GM19328 (cell line): ENCODE measurements around the gene CDC25B.

ENCODE experiments used
- ATAC-seq: cut with Tn5 transposase; IDR thresholded peaks from one replicate; pipeline ENCODE4 v1.9.1; 2021; ENCODE audit warnings: mild to moderate bottlenecking, moderate library complexity; ENCODE audit not compliant: unreplicated experiment

Gene CDC25B

DNA sequence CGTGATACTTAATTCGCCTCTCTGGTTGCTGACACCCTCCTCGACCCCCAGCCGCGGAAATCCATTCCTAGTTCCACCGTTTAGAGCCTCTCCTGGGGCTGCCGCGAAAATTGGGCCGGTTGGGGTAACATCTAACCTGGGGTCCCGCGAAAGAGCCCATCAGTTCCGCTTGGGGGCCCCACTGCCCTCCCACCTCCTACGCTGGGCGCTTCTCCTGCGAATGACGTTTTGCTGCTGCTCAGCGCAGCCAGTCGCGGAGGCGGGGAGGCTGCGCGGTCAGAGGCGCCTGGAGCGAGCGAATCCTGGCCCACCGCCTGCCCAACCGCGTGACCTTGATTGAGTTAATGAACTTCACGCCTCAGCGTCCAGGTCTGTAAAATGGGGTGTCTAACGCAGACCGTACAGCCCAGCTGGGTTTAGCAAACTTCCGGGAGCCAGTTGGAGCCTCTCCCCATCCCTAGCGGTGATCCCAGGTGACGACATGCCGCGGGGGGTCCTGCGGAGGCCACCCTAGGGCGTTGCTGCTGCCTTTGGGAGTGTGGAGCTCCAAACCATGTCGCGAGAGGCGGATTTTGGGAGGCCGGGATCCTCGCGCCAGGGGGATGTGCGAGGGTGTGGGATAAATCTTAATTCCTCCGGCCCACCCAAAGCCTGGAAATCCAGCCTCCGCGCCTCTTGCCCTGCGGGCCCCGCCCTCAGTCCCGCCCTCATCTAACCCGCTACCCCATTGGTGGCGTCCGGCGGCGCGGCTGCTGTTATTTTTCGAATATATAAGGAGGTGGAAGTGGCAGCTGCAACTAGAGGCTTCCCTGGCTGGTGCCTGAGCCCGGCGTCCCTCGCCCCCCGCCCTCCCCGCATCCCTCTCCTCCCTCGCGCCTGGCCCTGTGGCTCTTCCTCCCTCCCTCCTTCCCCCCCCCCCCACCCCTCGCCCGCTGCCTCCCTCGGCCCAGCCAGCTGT is at the start of gene CDC25B:
Gene CDC25B (plus strand): TSS at position 800 of the 958 bp plus-strand sequence. CDS start 222 bp downstream, outside the sequence.
- peak; percentile 66 for ATAC-seq

DNA sequence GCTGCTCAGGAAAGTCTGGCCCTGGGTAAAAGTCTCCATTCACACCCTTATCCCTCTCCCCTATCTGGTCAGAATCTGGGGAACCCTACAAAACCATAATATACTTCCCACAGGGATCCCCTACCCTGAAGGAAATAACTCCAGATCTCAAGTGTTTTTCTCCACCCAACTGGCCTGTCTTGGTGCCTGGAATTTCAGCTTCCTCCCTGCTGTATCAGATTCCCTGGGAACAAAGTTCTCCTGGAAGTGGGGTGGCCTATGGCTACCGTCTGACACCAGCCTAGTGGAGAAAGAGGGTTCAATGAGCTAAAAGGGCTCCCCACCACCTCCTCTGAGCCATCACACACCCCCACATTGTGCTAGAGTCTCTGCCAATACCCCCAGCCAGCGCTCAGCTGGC is 48.6 kb upstream of the CDC25B start:
- ATAC-seq, result no peak

DNA sequence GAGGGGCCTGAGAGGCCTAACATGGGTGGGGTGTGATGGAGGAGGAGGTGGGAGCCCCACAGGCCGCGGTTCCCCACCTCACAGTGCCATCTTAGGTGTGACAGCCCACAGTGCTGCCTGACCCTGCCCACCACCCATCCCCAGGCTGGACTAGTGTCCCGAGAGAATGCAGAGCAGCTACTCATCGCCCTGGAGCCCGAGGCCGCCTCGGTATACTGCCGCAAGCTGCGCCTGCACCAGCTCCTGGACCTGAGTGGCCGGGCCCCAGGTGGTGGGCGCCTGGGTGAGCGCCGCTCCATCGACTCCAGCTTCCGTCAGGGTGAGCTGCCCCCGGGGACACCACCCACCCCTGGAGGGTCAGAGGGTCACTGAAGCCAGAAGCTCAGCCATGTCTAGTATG is 48.0 kb upstream of the CDC25B start:
- ATAC-seq, result no peak

DNA sequence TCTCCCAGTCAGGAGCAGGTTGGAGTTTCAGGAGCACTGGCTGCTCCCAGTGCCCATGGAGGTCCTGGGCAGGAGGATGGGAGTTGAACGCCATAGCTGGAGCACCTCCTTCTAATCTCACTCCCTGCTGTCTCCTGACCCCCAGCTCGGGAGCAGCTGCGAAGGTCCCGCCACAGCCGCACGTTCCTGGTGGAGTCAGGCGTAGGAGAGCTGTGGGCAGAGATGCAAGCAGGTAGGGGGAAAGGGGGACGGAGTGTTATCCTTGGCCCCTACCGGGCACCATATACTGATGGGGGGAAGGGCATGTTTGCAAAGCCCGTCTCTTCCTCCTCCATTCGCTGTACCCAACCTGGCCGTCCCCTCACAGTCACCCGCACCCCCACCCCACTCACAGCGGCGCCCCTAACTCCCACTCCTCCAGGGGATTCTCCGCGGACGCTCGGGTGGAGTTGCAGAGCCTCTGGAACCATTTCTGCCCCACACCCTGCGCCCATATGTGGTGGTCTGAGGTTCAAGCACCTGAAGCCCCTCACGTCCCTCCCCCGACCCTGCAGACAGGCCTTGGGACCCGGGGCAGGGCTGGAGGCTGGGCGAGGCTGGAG is 46.9 kb upstream of the CDC25B start:
- no peak for ATAC-seq

DNA sequence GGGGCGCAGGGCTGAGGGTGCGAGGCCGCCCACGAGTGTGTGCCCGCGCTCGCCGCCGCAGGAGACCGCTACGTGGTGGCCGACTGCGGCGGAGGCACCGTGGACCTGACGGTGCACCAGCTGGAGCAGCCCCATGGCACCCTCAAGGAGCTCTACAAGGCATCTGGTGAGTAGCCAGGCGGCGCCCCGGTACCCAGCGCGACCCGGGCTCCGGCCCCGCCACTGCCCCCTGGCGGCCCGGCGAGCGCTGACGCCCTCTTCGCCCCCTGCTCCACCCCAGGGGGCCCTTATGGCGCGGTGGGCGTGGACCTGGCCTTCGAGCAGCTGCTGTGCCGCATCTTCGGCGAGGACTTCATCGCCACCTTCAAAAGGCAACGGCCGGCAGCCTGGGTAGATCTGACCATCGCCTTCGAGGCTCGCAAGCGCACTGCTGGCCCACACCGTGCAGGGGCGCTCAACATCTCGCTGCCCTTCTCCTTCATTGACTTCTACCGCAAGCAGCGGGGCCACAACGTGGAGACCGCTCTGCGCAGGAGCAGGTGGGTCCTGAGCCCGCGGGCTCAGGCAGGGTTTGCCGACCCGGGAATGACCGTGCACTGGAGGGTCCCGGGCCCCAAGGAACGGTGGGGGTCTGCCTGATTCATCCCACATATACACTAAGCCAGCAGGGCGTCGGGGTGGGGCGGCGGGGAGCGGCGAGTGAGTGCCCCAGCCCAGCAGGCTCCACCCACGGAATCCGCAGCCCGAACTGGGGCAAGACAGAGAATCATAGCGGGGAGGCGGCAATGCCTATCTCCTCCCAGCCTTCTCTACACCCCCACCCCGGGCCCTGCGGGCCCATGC is 46.2 kb upstream of the CDC25B start:
- ATAC-seq, result no peak

DNA sequence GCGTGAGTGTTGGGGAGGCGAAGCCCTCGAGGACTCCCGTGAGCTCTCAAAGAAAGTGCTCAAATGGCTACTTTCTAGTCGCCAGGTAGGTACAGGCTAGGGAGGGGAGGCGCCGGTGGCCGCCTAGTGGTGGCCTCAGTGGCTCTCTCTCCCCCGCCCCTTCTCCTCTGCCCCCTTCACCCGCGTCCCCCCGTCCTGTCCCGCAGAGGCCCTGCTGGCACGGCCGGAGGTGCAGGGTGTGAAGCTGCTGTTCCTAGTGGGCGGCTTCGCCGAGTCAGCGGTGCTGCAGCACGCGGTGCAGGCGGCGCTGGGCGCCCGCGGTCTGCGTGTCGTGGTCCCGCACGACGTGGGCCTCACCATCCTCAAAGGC is 44.8 kb upstream of the CDC25B start:
- ATAC-seq, result no peak

DNA sequence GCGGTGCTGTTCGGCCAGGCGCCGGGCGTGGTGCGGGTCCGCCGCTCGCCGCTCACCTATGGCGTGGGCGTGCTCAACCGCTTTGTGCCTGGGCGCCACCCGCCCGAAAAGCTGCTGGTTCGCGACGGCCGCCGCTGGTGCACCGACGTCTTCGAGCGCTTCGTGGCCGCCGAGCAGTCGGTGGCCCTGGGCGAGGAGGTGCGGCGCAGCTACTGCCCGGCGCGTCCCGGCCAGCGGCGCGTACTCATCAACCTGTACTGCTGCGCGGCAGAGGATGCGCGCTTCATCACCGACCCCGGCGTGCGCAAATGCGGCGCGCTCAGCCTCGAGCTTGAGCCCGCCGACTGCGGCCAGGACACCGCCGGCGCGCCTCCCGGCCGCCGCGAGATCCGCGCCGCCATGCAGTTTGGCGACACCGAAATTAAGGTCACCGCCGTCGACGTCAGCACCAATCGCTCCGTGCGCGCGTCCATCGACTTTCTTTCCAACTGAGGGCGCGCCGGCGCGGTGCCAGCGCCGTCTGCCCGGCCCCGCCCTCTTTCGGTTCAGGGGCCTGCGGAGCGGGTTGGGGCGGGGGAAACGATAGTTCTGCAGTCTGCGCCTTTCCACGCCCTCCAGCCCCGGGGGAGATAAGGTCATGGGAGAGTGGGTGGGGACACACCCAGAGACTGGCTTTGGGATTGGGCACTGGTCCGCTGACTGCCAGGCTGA is 44.3 kb upstream of the CDC25B start:
- ATAC-seq, result no peak

DNA sequence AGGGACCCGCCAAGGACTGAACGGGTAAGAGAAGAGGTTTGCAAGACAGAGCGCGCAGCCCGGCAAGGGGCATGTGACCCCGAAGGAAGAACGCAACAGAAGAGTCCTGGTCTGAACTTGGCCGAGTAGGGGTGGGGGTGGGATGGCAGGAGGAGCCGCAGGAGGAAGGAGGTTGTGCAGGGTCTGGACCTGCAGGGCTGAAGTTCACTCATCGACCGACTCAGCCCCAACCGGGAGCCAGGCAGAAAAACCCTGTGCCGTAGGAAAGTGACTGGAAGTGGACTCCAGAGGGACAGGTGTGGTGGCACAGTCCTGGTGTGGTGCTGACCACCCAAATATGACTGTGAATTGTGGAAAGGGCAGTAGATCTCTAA is 43.7 kb upstream of the CDC25B start:
- ATAC-seq, result no peak

DNA sequence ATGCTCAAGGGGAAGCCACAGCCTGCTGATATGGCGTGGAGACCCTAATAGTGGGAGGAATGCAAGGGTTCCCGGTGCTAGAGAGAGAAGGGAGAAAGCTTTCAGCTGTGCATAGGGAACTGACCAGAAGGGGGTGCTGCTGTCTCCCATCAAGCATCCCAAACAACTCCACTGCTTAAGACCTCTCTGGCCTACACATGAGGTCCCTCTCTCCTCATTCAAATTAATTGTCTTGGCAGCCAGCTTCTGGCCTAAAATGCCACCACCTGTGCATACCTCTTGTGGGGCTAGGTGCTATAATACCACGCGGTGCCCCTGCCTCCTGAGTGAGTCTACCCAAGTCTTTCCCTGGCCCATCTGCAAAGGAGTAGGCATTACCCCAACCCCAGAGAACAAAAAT is 43.0 kb upstream of the CDC25B start:
- ATAC-seq, result no peak

DNA sequence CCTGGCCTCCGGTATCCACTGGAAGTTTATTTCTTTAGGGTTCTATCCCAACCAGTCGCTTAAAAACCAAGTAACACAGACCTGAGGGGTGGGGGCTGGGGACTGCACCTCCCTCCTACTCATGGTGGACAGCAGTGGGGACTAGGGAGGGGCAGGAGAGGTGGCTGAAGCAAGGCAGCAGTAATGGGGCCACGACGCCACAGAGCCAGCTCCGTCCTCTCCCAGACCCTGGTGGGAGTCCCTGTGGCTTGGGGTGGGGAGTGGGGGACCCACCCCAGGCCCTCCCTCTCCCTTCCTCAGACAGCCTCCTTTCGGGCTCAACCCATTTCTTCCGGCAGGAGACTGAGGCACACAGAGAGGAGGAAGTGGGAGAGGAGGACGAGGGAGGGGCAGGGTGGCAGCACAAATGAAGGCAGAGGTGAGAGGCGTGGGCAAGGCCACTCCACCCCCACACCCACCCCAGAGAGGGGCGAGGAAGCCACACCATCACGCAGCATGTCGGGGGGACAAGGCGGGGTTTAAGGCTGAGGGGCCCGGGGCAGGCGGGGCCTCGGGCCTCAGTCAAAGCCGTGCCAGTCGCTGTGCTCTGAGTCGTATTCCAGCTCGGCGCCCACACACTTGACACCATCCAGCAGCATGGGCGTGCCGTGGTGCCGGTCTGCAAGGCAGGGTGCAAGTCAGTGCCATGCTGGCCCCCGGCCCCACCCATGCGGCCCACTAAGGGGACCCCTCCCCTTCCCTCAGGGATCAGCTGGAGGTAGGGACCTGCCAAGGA is 42.4 kb upstream of the CDC25B start:
- no peak for ATAC-seq

DNA sequence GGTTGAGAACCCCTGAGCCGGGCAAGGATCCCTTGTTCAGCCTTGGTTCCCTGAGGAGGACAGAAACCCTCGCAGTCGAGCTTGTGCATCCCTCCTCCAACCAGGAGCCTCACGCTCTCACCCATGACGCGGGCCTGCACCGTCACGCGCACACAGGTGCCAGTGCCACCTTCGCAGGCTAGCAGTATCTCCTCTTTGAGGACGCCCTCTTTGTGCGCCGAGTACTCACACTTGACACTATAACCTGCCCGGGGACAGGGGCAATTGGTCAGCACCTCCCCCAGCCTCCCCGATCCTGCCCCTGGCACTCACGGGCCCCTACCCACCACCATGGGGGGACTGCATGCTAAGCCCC is 41.9 kb upstream of the CDC25B start:
- ATAC-seq, result no peak

DNA sequence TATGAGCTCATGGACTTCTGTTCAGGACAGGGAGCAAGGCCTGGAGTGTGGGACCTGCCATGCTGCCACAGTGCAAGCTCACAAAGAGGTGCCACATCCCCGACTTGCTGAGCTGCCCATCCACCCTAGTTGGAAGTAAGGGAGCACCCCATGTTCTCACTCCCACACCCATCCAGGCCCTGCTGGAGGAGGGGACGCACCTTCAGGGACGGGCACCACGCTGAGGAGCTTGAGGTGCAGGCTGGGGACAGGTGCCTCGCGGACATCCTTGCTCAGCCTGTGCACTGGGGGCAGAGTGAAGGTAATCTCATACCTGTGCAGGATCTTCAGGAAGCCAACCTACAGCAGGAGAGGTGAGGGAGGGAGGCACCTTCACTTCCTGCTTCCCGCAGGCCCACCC is 40.8 kb upstream of the CDC25B start:
- no peak for ATAC-seq

DNA sequence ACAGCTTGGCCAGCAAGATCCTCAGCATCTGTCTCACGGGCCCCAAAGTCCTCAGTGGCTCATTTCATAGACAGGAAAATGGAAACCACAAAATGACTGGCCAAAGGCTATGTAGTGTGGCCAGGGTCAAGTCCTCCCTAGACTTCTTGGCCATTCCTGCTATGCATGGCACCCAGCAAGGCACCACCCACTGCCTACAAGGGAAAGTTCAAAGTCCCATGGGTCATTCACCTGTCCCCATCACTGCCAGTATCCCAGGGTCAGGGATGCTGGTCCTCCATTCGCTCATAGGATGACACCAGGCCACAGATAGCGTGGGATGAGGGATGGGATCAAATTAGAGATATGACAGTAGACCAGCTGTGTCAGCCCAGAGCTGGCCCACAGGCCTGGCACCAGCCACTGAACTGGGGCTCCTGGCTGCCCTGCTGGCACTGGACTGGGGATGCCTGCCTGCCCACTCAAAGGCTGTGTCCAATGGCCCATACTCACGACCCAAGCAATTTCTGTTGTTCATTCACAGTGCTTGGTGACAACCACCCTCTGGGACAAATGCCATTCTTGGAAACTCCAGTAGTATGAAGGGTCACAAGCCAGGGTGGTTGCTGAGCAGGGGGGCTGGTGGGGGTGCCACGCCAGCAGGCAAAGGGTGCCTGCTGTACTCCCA is 40.2 kb upstream of the CDC25B start:
- ATAC-seq, result no peak

DNA sequence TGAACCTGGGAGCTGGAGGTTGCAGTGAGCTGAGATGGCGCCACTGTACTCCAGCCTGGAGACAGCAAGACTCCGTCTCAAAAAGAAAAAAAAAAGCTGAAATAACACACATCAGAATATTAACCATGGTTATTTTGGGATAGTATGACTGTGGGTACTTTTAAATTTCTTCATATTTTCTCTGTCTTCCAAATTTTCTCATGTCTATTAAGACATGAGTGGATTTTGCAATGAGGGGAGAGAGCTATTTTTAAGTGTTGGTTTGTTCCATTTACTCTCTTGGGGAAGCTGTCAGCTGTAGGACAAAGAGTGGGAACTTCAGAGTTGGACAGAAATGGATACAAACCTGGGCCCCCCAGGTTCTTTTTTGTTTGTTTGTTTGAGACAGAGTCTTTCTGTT is 38.8 kb upstream of the CDC25B start:
- no peak for ATAC-seq

DNA sequence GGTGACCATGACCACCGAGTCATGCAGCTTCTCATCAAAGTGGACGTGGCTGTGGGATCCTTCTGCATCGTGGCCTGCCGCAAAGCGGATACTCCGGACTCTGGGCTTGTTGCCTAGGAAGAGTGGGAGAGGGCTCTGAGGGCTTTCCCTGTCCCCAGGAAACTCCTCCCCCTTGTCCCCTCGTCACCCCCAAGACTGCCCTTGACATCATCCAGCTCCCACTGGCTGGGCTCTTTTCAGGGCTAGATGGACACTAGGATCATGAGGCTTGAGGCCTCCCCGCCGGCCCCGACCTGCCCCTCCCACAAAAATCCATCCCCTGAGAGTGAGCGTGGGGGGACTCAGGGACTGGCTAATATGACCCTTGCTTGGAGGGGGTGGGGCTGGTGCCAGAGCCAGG is 37.5 kb upstream of the CDC25B start:
- no peak for ATAC-seq

DNA sequence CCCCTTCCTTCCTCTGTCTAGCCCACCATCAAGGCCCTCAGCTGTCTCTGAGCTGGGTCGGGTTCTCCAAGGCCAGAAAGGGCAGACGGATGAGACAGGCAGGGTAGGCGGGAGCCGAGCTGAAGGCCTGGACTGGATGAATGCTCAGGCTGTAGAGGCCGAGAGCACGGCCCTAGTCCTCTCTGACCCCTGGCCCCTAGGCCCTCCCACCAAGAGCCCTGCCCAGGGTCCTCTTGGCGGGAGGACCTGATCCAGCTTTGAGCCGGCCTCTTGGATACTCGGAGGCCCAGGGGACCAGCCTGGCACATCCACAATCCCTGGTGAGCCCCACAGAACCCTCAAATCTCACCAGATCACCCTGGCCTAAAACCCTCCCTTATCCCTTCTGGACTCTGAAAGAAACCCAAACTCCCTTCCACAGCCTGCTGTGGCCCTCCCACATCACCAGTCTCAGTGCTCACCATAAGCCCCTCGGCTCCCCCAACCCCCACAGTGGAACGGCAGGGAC is 36.7 kb upstream of the CDC25B start:
- ATAC-seq, result no peak

DNA sequence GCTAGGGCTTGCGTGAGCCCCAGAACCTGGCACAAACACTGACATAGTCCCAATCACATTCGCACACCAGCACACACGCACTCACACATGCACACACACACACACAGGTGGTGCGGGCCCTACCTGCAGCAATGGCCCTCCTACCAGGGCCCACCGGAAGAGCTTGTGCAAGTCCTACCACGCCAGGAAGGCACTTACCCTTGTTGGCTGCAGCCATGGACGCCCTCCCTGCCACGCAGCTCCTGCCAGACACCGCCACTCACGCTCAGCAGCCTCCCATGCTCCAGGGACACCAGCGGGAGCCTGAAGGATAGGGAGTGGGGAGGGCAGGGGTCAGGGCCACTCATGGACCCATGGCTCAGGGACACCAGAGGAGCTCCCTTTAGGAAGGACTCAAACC is 36.2 kb upstream of the CDC25B start:
- ATAC-seq, result no peak

DNA sequence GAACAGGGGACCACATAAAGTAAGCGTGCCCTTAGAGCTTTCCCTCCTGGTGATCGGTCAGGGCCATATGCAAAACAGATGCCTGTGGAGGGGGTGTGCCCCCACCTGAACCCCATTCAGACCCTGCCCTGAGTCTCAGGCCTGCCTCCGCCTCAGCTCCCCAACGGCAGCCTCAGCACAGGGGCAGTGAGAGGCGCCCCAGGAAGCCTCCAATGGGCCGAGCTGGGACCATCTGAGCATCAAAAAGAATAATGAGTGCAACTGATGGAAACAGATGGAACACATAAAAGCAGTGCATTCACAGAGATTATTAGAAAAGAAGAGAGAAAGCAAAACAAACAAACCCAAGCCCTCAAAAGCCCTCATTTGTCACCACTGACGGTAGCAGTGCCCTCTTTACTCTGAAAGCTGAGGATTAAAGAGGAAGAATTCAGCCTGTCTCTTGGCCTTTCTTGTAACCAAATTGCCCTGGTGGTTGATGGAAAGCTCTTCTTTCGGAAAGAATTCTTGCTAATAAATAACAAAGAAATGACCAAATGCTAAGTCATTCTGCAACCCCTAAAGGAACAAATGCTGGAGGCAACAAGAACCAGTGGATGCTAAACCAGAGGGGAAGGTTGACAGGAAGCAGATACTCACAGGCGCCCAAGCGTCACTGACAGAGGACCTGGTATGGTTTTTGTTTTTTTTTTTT is 35.3 kb upstream of the CDC25B start:
- no peak for ATAC-seq
